GM12891 (cell line): ENCODE data around the gene IQGAP2. TPM values are rescaled to one million over a fixed set of nuclear protein-coding genes. Genes with fewer than 3 reads are reported as not detected.
"Not testable (repeated sequence)": the region's sequence is repeated elsewhere in the genome, so short reads cannot be mapped to it uniquely, and the experiment has no call there.

Experiments used
- DNase-seq: peaks from one replicate; pipeline ENCODE4 v3.0.0; 2011; ENCODE audit warnings: low spot score; ENCODE audit not compliant: insufficient read length
- FAIRE-seq: peaks from 2 replicates; lab custom pipeline; 2011; peaks lifted over from hg19 to GRCh38; lab: Jason Lieb, UNC
- PAX5 ChIP-seq: IDR thresholded peaks from 2 replicates; pipeline ENCODE4 v1.6.1; 2011; ENCODE audit warnings: low read length, moderate library complexity, mild to moderate bottlenecking; ENCODE audit not compliant: insufficient read depth, severe bottlenecking
- POLR2A ChIP-seq: IDR thresholded peaks from 2 replicates; pipeline ENCODE4 v1.6.1; 2011; ENCODE audit warnings: low read depth, low read length, control low read depth
- POLR2AphosphoS5 ChIP-seq: IDR thresholded peaks from 2 replicates; pipeline ENCODE4 v1.6.1; 2011; ENCODE audit warnings: low read depth, low read length, control low read depth
- POU2F2 ChIP-seq: IDR thresholded peaks from 2 replicates; pipeline ENCODE4 v1.6.1; 2011; ENCODE audit warnings: low read depth, mild to moderate bottlenecking, control low read depth, low read length, moderate library complexity
- SPI1 ChIP-seq: IDR thresholded peaks from 2 replicates; pipeline ENCODE4 v1.6.1; 2011; ENCODE audit warnings: low read depth, low read length, control low read depth
- TAF1 ChIP-seq: IDR thresholded peaks from 2 replicates; pipeline ENCODE4 v1.6.1; 2011; ENCODE audit warnings: low read depth, low read length, control low read depth
- polyA plus RNA-seq: library from polyadenylated mRNA; unstranded; fragments of >200 nt; gene quantifications from one replicate; pipeline ENCODE4 v1.2.1, GENCODE V29; 2012; ENCODE audit warnings: low read depth, missing spikeins, inconsistent platforms; ENCODE audit not compliant: missing spikeins

Gene IQGAP2
- 12.5 TPM for polyA plus RNA-seq

- TF ChIP-seq TAF1 (0 out of 2 replicates have a peak, but pooled peaks have one; percentile 33), POLR2AphosphoS5 (0 out of 2 replicates have a peak, but pooled peaks have one; percentile 34), PAX5 (no peak), SPI1 (peak; percentile 61), POU2F2 (no peak), POLR2A (peak; percentile 52; the same call in 1 of the 2 replicates)
- FAIRE-seq (peak; percentile 41), DNase-seq (peak; percentile 74)
Observed at GRCh38 chr5:76402886-76403765, at the start of gene IQGAP2. Gene IQGAP2 (plus strand): TSS chr5:76403285. CDS start chr5:76403546, 261 bp downstream.

GRCh38 chr5:76356887-76357286, 46.2 kb upstream of the IQGAP2 start:
- no peak for FAIRE-seq
- DNase-seq, result no peak
- TF ChIP-seq PAX5, result no peak
- TF ChIP-seq SPI1, result no peak
- TF ChIP-seq POU2F2, result no peak
- TF ChIP-seq TAF1, result no peak
- no peak for TF ChIP-seq POLR2AphosphoS5
- no peak for TF ChIP-seq POLR2A

GRCh38 chr5:76363352-76364225, 39.5 kb upstream of the IQGAP2 start:
- DNase-seq, result no peak
- FAIRE-seq, result no peak
- TF ChIP-seq POLR2A (no peak), TAF1 (no peak), SPI1 (no peak), POU2F2 (no peak), POLR2AphosphoS5 (no peak), PAX5 (no peak)

GRCh38 chr5:76364226-76364589, 38.9 kb upstream of the IQGAP2 start:
- no peak for FAIRE-seq
- DNase-seq, result no peak
- TF ChIP-seq POU2F2 (no peak), POLR2A (no peak), SPI1 (no peak), PAX5 (no peak), TAF1 (no peak), POLR2AphosphoS5 (no peak)

GRCh38 chr5:76365561-76365960, 37.5 kb upstream of the IQGAP2 start:
- no peak for DNase-seq
- no peak for FAIRE-seq
- TF ChIP-seq SPI1 (no peak), PAX5 (no peak), POLR2A (no peak), POU2F2 (no peak), TAF1 (no peak), POLR2AphosphoS5 (no peak)

GRCh38 chr5:76366596-76366995, 36.5 kb upstream of the IQGAP2 start:
- TF ChIP-seq POLR2A (no peak), SPI1 (no peak), POU2F2 (no peak), PAX5 (no peak), TAF1 (no peak), POLR2AphosphoS5 (no peak)
- DNase-seq, result no peak
- no peak for FAIRE-seq

- FAIRE-seq (peak; percentile 13), DNase-seq (no peak)
- TF ChIP-seq POLR2AphosphoS5, result no peak
- TF ChIP-seq POU2F2, result peak; percentile 37; the same call in 1 of the 2 replicates
Observed at GRCh38 chr5:76367623-76368371, 35.3 kb upstream of the IQGAP2 start.

GRCh38 chr5:76368941-76369340, 34.1 kb upstream of the IQGAP2 start:
- FAIRE-seq (no peak), DNase-seq (no peak)
- no peak for TF ChIP-seq POLR2AphosphoS5
- TF ChIP-seq TAF1, result no peak
- TF ChIP-seq POU2F2, result no peak
- no peak for TF ChIP-seq PAX5
- no peak for TF ChIP-seq SPI1
- TF ChIP-seq POLR2A, result no peak

GRCh38 chr5:76369668-76370067, 33.4 kb upstream of the IQGAP2 start:
- not testable (repeated sequence) for FAIRE-seq, DNase-seq
